ENCODE measurements around the gene PLET1.

Gene PLET1

GRCh38 chr11:112260490-112260889 lies at the start of gene PLET1:
Gene PLET1 (minus strand): TSS chr11:112260860. CDS start chr11:112260589, 271 bp downstream.
- DNase-seq = no peak

GRCh38 chr11:112310419-112310818 lies 49.8 kb upstream of the PLET1 start:
- no peak for DNase-seq

GRCh38 chr11:112308651-112309050 lies 48.0 kb upstream of the PLET1 start:
- DNase-seq = no peak

DNA sequence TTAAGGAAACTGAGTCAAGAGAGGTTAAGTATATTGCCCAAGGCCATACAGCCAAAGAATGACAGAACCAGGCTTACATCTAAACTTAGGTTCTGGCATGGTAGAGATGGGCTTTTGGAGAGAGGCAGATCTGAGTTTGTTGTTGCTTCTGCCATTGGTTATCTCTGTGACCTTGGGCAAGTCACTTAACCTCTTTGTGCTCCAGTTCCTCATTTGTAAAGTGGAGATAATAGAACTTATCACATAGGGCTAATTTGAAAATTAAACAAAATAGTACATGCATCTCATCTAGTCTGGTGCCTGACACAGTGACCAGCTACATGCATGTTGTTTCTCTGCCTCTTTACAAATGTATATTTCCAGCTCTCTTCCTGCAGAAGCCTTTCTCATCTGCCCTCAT lies 47.0 kb upstream of the PLET1 start:
- no peak for DNase-seq

GRCh38 chr11:112306230-112306629 lies 45.6 kb upstream of the PLET1 start:
- DNase-seq = no peak

DNA sequence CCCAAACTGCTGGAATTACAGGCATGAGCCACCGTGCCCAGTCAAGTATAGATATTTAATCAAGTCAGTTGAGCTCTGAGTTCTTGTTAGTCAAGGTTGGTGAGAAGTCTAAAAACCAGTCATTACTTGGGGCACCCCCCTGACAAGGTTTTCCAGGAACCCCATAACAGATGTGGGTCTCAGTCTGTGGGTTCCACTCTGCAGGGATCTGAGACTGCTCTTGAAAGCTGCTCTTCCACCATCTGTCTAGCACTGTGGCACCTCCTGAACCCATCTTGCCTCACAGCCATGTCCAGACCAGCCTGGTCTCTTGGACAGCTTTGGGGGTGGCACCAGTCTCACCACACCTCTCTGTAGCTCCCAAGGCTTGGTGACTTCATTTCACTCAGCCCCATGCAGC lies 44.3 kb upstream of the PLET1 start:
- no peak for DNase-seq

- DNase-seq = no peak
These were observed 43.0 kb upstream of the PLET1 start for GRCh38 chr11:112303616-112304015.

- no peak for DNase-seq
These were observed 41.7 kb upstream of the PLET1 start for GRCh38 chr11:112302226-112302868.

DNA sequence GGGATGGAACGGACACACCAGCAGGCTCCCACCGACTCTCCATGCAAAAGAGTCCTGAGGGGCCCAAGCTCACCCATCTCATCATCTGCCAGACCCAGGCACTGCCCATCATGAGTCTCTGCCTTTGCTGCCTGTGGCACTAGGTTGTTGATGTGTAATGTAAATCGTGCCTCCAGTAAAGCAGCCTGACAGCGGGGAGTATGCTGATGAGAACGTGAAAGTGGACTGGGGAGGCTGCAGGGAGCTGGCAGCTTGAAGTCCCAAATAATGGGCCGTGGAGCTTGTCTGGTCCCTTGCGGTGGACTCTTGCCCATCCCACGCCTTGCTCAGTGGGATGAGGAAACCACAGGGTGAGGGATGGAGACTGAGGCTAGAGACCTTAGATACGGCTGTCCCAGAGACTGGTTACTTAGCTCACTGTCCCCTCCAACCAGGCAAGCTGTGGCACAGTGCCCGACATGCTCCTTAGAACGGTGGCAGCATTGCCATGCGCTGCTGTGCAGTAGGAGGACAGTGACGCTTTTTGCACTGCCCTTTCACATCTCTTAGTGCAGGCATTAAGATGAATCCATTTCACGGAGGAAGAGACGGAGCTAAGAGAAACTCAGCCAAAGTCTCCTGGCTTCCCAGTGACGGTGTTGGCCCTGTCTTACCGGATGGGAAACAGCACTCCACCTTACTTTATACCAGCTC lies 39.6 kb upstream of the PLET1 start:
- DNase-seq = peak in 1 of 2 donors; percentile 30

- DNase-seq = no peak
These were observed 37.9 kb upstream of the PLET1 start for GRCh38 chr11:112298535-112298934.

- no peak for DNase-seq
These were observed 36.7 kb upstream of the PLET1 start for GRCh38 chr11:112297248-112297866.

GRCh38 chr11:112296044-112296443 lies 35.4 kb upstream of the PLET1 start:
- no peak for DNase-seq

GRCh38 chr11:112294688-112295340 lies 34.2 kb upstream of the PLET1 start:
- DNase-seq = no peak

DNA sequence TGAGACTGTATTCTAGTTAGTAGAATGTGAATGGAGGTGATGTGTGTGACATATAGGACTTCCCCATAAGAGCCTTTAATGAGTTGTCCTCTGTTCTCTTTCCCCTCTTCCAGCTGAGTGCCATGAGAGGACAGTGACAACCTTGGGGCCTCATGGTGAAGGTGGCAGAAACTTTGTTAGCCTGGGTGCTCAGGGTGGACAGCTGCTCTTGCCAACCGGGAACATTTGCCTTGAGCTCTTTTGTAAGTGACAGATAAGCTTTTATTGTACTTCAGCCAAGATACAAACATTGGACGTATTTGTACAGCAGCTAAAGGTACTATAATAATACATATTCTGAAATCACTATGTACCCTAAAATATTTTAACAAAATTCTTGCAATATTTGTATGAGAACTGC lies 33.0 kb upstream of the PLET1 start:
- no peak for DNase-seq

DNA sequence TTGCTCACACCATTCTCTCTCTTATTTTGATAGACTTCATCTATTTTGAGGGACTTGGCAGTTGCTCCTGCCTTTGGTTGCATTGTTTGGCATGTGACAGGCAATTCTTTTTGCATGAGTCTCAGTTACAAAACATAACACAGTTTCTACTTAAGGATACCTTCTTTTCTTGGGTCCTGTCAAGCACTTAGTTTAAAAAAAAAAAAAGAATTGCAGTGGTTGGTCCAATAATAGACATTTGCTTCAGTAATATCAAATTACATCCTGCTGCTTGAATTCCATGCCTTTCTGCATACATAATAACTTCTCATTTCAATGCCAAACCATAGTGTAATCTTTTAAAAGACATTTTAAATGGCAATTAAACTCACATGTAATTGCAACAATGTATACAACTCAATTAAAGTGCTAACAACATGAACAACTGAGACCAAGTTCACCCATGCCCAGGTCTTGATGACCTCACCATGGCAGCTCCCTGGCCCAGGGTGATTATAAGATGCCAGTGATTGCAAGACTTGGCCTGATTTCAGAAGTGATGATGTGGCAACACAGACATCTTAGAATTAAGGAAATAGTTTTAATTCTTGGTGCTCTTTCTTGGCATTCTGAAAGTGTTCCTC lies 32.2 kb upstream of the PLET1 start:
- no peak for DNase-seq

DNA sequence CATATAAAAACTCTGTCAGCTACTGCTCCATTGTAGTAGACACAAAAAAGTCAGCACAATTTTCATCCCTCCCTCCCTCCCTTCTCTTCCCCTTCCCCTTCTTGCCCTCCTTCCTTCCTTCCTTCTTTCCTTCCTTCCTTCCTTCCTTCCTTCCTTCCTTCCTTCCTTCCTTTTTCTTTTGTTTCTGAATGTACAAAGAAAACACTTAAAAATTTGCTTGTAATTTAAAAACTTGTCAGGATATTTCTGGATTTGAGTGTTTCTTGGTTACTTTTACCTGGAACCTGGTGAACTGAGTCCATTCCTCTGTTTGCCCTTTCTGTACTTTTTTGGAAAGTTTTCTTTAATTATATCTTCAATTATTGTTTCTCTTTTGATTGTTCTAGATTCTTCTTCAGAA lies 31.5 kb upstream of the PLET1 start:
- DNase-seq = no peak

GRCh38 chr11:112291191-112291590 lies 30.5 kb upstream of the PLET1 start:
- DNase-seq = no peak

DNA sequence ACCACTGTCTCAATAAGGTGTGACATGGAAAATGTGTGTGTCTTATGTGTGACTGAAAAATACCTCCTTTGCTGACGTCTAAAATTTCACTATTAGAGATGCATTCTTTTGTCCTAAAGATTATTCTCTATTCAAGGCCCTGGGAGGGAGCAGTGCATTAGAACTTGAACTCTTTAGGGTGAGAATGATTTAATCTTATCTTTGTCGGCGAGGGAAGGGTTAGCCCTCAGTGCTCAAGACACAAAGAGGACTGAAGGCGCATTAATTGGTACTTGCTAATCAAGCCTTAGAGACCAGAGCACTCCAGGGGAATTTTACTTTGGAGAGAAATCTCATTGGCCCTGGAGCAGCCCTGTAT lies 29.8 kb upstream of the PLET1 start:
- no peak for DNase-seq

DNA sequence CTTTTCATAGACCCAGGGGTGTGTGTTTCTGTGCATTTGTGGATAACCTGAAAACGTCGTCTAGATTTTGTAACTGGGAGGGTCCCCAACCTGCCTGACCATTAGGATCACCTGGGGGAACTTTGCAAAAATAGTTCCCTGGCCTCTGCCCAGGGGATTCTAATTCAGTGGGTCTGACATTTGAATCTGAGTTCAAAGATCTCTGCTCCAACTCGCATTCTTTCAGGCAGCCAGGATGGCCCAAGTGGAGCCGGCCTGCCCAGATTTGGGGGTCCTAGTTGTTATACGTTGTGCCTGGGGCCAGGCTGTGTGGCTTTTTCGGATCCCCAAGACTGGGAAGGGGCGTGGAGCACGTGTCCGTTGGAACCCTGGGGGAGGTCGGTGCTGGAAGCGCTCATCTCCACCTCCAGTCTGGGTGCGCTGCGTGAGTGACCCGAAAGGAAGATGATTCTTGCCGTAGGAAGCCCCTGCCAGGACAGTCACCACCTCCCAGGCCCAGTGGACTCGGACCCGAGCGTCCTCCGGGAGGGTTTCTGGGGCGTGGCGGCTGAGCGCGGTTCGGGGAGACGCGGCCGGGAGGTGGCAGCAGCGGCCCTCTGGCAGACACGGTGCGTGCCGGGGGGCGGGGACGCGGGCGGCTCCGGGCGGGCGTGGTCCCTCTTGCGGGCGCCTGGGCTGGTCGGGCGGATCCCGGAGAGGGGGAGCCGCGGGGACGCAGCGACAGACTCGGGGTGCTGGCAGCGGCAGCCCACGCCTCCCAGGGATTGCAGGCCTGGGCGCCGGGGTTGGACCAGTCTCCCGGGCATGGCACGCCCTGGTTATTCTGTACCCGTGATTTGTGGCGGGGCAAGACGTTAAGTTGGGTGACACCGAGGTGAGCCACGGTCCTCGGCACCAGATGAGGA lies 29.2 kb upstream of the PLET1 start:
- peak; percentile 54 to 77 for DNase-seq

GRCh38 chr11:112288021-112288420 lies 27.4 kb upstream of the PLET1 start:
- DNase-seq = peak in 1 of 2 donors; percentile 22

GRCh38 chr11:112285841-112286311 lies 25.2 kb upstream of the PLET1 start:
- no peak for DNase-seq

- no peak for DNase-seq
These were observed 21.1 kb upstream of the PLET1 start for GRCh38 chr11:112281726-112282125.
